ENCODE results near the gene RNF145. TPM values are rescaled to one million over a fixed set of nuclear protein-coding genes. Genes with fewer than 3 reads are reported as not detected.

RNF145 gene
- total RNA-seq, 2 experiments from 2014 or later = 83.7 to 94.4 TPM

DNA sequence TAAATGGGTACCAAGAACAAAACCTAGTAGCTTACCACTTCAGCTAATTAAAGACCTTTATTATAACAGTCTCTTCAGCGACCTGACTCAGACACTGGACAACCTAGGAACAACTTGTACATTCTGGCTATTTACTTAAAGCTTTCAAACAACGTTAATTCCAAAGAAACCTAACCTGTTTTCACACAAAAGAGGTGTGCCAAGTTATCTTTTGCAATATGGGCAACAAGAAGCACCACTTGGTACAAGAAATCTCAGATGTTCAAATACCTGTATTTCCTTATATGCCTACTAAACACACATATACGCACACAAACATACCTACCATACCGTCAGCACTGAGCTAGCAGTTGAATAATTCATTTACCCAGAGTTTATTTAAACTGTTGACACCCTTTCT is 23.0 kb downstream of the RNF145 start:
- intact Hi-C loops (cut with DNase I, micrococcal nuclease) = no loop called here
- TF ChIP-seq, protein P1, sequence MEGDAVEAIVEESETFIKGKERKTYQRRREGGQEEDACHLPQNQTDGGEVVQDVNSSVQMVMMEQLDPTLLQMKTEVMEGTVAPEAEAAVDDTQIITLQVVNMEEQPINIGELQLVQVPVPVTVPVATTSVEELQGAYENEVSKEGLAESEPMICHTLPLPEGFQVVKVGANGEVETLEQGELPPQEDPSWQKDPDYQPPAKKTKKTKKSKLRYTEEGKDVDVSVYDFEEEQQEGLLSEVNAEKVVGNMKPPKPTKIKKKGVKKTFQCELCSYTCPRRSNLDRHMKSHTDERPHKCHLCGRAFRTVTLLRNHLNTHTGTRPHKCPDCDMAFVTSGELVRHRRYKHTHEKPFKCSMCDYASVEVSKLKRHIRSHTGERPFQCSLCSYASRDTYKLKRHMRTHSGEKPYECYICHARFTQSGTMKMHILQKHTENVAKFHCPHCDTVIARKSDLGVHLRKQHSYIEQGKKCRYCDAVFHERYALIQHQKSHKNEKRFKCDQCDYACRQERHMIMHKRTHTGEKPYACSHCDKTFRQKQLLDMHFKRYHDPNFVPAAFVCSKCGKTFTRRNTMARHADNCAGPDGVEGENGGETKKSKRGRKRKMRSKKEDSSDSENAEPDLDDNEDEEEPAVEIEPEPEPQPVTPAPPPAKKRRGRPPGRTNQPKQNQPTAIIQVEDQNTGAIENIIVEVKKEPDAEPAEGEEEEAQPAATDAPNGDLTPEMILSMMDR (IDR thresholded peaks at IDR 0.05) = no peak
- Histone ChIP-seq H3K27ac (ENCODE audit: low read depth in 1 of 2, low read length in 2 of 2) (no peak overlapping the region), H3K4me3 (ENCODE audit: low read length) (no peak overlapping the region), H3K27me3 (ENCODE audit: control insufficient read depth in 1 of 2, insufficient read depth in 2 of 2, low read length in 2 of 2) (no peaks in the 10 kb centered on the region), H3K9me3 (ENCODE audit: control insufficient read depth in 1 of 2, insufficient read depth in 1 of 2, low read length in 2 of 2) (no peaks in the 10 kb centered on the region), H3K36me3 (ENCODE audit: insufficient read depth, low read length) (peaks cover 31% of the 10 kb centered on the region), H3K4me1 (ENCODE audit: insufficient read depth, low read length) (no peaks in the 10 kb centered on the region)
- Mint-ChIP-seq H3K27ac (peak overlapping the region; percentile 77), H3K9me3 (no peaks in the 10 kb centered on the region), H3K36me3 (ENCODE audit: low read depth) (peaks cover 68% of the 10 kb centered on the region), H3K4me3 (no peak overlapping the region), H3K27me3 (no peaks in the 10 kb centered on the region), H3K4me1 (ENCODE audit: low read depth) (peaks cover 72% of the 10 kb centered on the region)
- ATAC-seq (ENCODE audit: poor library complexity) = no peak
- ChIA-PET CTCF (interaction anchor here (0.9 to 1.7 kb wide), 2 partner anchors 21 to 30 kb away, joined by 4 read pairs; no protein-coding TSS in a partner anchor), POLR2A (interaction anchor here (1.7 kb wide), 1 partner anchor 10 kb away, joined by 6 read pairs; no protein-coding TSS in a partner anchor)
- no peak for DNase-seq

DNA sequence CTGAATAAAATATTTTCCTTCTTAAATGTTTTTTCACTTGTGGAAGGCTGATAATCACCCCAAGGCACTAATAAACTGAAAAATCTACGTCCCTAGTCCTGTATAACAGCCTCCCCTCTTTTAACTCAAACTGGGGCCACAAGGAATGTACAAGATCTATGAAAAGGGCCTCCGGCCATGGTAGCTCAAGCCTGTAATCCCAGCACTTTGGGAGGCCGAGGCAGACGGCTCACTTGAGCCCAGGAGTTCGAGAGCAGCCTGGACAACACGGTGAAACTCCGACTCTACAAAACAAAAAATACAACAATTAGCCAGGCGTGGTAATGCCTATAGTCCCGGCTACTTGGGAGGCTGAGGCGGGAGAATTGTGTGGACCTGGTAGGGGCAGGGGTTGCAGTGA is 23.6 kb downstream of the RNF145 start:
- Histone ChIP-seq H3K4me1 (ENCODE audit: insufficient read depth, low read length) (peaks cover 4% of the 10 kb centered on the region), H3K9me3 (ENCODE audit: control insufficient read depth in 1 of 2, insufficient read depth in 1 of 2, low read length in 2 of 2) (no peaks in the 10 kb centered on the region), H3K27me3 (ENCODE audit: control insufficient read depth in 1 of 2, insufficient read depth in 2 of 2, low read length in 2 of 2) (no peaks in the 10 kb centered on the region), H3K27ac (ENCODE audit: low read depth in 1 of 2, low read length in 2 of 2) (no peak overlapping the region), H3K36me3 (ENCODE audit: insufficient read depth, low read length) (peaks cover 31% of the 10 kb centered on the region), H3K4me3 (ENCODE audit: low read length) (no peak overlapping the region)
- Mint-ChIP-seq H3K9me3 (no peaks in the 10 kb centered on the region), H3K4me3 (no peak overlapping the region), H3K36me3 (ENCODE audit: low read depth) (peaks cover 68% of the 10 kb centered on the region), H3K4me1 (ENCODE audit: low read depth) (peaks cover 73% of the 10 kb centered on the region), H3K27ac (peak overlapping the region; percentile 77), H3K27me3 (no peaks in the 10 kb centered on the region)
- POLR2A ChIA-PET = no interaction called here
- TF ChIP-seq, protein P1 (IDR thresholded peaks at IDR 0.05) = no peak
- DNase-seq (no peak), ATAC-seq (ENCODE audit: poor library complexity) (no peak)
- intact Hi-C loops (cut with DNase I, micrococcal nuclease) = no loop called here
- CTCF ChIA-PET = interaction anchor here (1.1 to 1.7 kb wide), 2 partner anchors 22 to 29 kb away, joined by 3 to 4 read pairs; no protein-coding TSS in a partner anchor

DNA sequence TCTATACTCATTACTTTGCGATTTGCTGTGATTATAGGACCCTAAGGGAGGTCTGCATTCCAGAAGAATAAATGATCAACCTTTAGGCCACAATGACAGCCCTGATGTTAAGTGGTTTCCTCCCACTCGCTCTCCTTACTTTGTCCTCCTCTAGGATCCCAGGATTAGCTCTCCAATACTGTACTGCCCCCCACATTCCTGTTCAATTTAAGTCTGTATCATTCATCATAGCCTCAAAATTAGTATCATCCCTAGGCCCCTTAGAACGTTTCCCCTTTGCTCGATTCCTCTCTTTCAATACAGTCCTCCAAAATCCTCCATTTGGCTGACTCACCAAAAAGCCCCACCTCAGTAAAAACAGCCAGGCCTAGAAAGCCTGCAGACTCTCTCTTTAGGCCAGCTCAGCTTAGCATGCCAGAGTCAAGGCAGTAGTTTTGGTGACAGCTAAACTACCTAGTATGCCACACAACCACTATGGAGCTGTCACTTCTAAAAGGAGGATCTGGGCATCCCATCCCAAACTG is 24.4 kb downstream of the RNF145 start:
- ChIA-PET CTCF (interaction anchor here (1.1 kb wide), 1 partner anchor 28 kb away, joined by 3 read pairs; no protein-coding TSS in a partner anchor), POLR2A (no interaction called here)
- ATAC-seq (ENCODE audit: poor library complexity) (no peak), DNase-seq (peak in 4 of 14 experiments; percentile 8 to 47 (median 32))
- intact Hi-C loops (cut with DNase I, micrococcal nuclease) = no loop called here
- H3K27me3 ChIP-seq (ENCODE audit: control insufficient read depth in 1 of 2, insufficient read depth in 2 of 2, low read length in 2 of 2) = no peaks in the 10 kb centered on the region
- H3K9me3 ChIP-seq (ENCODE audit: control insufficient read depth in 1 of 2, insufficient read depth in 1 of 2, low read length in 2 of 2) = no peaks in the 10 kb centered on the region
- peak overlapping the region; percentile 77 for H3K27ac Mint-ChIP-seq
- no peaks in the 10 kb centered on the region for H3K9me3 Mint-ChIP-seq
- H3K4me3 ChIP-seq (ENCODE audit: low read length) = no peak overlapping the region
- H3K4me1 ChIP-seq (ENCODE audit: insufficient read depth, low read length) = peaks cover 10% of the 10 kb centered on the region
- peaks cover 26% of the 10 kb centered on the region for H3K36me3 ChIP-seq (ENCODE audit: insufficient read depth, low read length)
- H3K27me3 Mint-ChIP-seq = no peaks in the 10 kb centered on the region
- H3K27ac ChIP-seq (ENCODE audit: low read depth in 1 of 2, low read length in 2 of 2) = no peak overlapping the region
- no peak overlapping the region for H3K4me3 Mint-ChIP-seq
- peaks cover 68% of the 10 kb centered on the region for H3K36me3 Mint-ChIP-seq (ENCODE audit: low read depth)
- TF ChIP-seq, protein P1 (IDR thresholded peaks at IDR 0.05) = no peak
- peaks cover 75% of the 10 kb centered on the region for H3K4me1 Mint-ChIP-seq (ENCODE audit: low read depth)
